ENCODE results near the gene ASIP.

- TF ChIP-seq CTCF (IDR thresholded peaks at IDR 0.05): no peak
- TF ChIP-seq POLR2A (IDR thresholded peaks at IDR 0.05): no peak
These were observed 5.0 kb downstream of the ASIP start for GRCh38 chr20:34246126-34246626.

All from Peyer's patch (tissue), 4 donors.